Measurements from ENCODE around the gene SLC35A5. TPM values are rescaled to one million over a fixed set of nuclear protein-coding genes. Genes with fewer than 3 reads are reported as not detected.

SLC35A5 gene
- total RNA-seq, 4 donors from 2014 or later = 0.80 to 49.2 (median 25.4) TPM

DNA sequence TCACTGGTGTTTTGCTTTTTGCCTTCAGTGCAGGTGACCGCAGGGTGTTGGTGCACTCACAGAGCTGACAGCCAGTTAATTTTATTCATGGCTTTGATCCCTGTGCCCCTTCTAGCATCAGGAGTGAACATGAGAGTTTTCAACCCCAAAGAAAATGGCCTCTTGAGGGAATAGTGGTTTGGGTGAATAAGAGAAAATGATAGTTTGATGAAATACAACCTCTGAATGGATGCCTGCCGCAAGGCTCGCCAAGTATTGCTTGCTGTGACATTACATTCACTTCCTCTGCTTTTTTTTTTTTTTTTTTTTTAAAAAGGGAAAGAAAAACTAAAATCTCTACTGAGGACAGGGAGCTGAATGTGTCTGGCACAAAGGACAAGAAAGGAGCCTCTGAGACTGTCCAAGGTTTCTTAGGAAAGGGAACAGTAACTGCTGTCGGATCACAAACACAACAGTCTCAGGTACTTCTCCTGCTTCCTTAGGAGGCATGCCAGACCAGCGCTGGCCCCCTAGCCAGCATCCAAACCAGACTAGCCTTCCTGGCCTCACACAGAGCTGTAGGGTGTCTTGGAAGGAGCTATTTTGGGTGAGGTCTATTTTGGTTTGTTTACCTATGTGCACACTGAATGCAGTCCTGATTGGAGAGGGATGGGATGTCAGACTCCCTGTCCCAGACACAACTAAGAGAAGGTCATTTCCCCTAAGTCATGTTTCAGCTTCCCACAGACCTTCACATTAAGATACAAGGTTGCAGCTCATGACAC lies 50.1 kb downstream of the SLC35A5 start:
- no peak for DNase-seq
- Histone ChIP-seq H3K36me3 (no peaks in the 10 kb centered on the region), H3K27ac (no peak overlapping the region), H3K27me3 (no peaks in the 10 kb centered on the region), H3K9me3 (no peaks in the 10 kb centered on the region), H3K4me3 (no peak overlapping the region), H3K4me1 (no peaks in the 10 kb centered on the region)
- no peak for TF ChIP-seq POLR2A (IDR thresholded peaks at IDR 0.05)
- TF ChIP-seq POLR2AphosphoS5 (IDR thresholded peaks at IDR 0.05) = no peak
- TF ChIP-seq EP300 (IDR thresholded peaks at IDR 0.05; ENCODE audit: low read depth) = no peak
- TF ChIP-seq, protein P1, sequence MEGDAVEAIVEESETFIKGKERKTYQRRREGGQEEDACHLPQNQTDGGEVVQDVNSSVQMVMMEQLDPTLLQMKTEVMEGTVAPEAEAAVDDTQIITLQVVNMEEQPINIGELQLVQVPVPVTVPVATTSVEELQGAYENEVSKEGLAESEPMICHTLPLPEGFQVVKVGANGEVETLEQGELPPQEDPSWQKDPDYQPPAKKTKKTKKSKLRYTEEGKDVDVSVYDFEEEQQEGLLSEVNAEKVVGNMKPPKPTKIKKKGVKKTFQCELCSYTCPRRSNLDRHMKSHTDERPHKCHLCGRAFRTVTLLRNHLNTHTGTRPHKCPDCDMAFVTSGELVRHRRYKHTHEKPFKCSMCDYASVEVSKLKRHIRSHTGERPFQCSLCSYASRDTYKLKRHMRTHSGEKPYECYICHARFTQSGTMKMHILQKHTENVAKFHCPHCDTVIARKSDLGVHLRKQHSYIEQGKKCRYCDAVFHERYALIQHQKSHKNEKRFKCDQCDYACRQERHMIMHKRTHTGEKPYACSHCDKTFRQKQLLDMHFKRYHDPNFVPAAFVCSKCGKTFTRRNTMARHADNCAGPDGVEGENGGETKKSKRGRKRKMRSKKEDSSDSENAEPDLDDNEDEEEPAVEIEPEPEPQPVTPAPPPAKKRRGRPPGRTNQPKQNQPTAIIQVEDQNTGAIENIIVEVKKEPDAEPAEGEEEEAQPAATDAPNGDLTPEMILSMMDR (IDR thresholded peaks at IDR 0.05) = no peak
- 83% methylated on average over 5 of the region's 5 CpGs; no CpG with 5 or more reads in 1 of the 2 donors for WGBS, 2 donors (ENCODE audit: low coverage in 1 of 2)
- intact Hi-C loops (cut with DNase I; ENCODE audit: low total_unique reads) = no loop called here
- in situ Hi-C loops (cut with MboI; ENCODE audit: low pct_ligation_motif_present in 1 of 4, low pct_unique_long_range_greater_than_20kb in 1 of 4, low sequenced_read_pairs in 3 of 4) = no loop called here

- intact Hi-C loops (cut with DNase I; ENCODE audit: low total_unique reads) = no loop called here
- Histone ChIP-seq H3K27ac (peak overlapping the region in 2 of 4 donors; percentile 10 to 11), H3K9me3 (no peaks in the 10 kb centered on the region), H3K4me3 (no peak overlapping the region), H3K27me3 (no peaks in the 10 kb centered on the region), H3K36me3 (no peaks in the 10 kb centered on the region), H3K4me1 (no peaks in the 10 kb centered on the region)
- WGBS, 2 donors (ENCODE audit: low coverage in 1 of 2) = 60 to 73% methylated on average over 5 to 7 of the region's 7 CpGs
- no peak for TF ChIP-seq EP300 (IDR thresholded peaks at IDR 0.05; ENCODE audit: low read depth)
- TF ChIP-seq, protein P1 (IDR thresholded peaks at IDR 0.05) = no peak
- TF ChIP-seq POLR2A (IDR thresholded peaks at IDR 0.05) = no peak
- TF ChIP-seq POLR2AphosphoS5 (IDR thresholded peaks at IDR 0.05) = no peak
- DNase-seq = no peak
- in situ Hi-C loops (cut with MboI; ENCODE audit: low pct_ligation_motif_present in 1 of 4, low pct_unique_long_range_greater_than_20kb in 1 of 4, low sequenced_read_pairs in 3 of 4) = no loop called here
Observed at GRCh38 chr3:112615989-112616731, 54.3 kb downstream of the SLC35A5 start.

DNA sequence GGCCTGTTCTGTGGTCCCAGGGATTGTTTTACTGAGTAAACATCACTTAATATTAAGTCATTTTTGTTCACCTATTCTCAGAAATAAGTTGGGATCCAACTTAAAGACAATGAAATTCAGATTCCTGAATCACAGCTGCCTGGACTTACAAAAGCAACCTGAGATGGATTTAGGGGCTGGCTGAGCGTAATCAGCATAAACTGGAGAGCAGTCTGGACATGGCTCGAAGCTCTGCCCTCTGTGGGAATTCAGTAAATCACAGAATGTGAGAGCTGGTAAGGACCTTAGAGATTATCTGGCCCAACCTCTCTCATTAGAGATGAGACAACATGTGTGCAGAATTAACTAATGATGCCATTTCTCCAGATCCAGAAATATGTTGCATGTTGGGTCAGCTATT lies 55.4 kb downstream of the SLC35A5 start:
- H3K27me3 ChIP-seq = no peaks in the 10 kb centered on the region
- in situ Hi-C loops (cut with MboI; ENCODE audit: low pct_ligation_motif_present in 1 of 4, low pct_unique_long_range_greater_than_20kb in 1 of 4, low sequenced_read_pairs in 3 of 4) = no loop called here
- intact Hi-C loops (cut with DNase I; ENCODE audit: low total_unique reads) = no loop called here
- no peaks in the 10 kb centered on the region for H3K36me3 ChIP-seq
- no peaks in the 10 kb centered on the region for H3K4me1 ChIP-seq
- H3K27ac ChIP-seq = no peak overlapping the region
- WGBS, 2 donors (ENCODE audit: low coverage in 1 of 2) = 91% methylated on average over 2 of the region's 2 CpGs; no CpG with 5 or more reads in 1 of the 2 donors
- H3K4me3 ChIP-seq = no peak overlapping the region
- TF ChIP-seq, protein P1 (IDR thresholded peaks at IDR 0.05) = no peak
- TF ChIP-seq POLR2A (IDR thresholded peaks at IDR 0.05) (no peak), EP300 (IDR thresholded peaks at IDR 0.05; ENCODE audit: low read depth) (no peak)
- DNase-seq = no peak
- H3K9me3 ChIP-seq = no peaks in the 10 kb centered on the region

DNA sequence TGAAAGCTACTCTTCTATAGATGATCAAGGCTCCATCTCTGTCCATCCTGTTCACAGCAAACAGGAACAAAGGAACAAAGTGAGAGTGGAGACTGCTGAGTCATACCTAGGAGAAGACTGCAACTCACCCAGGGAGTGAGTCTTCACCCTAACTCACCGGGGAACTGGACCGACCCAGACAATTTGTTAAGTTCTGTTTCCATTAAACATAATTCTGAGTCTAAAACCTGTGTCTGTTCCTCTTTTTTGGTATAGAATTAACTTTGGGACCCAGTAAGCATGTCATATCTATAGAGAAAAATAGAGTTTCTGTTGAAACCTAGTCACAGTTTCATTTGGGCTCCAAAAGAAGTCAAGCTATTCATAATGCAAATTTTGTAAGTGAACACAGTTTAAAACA lies 57.5 kb downstream of the SLC35A5 start:
- DNase-seq = no peak
- Histone ChIP-seq H3K36me3 (no peaks in the 10 kb centered on the region), H3K9me3 (no peaks in the 10 kb centered on the region), H3K4me3 (no peak overlapping the region), H3K27ac (no peak overlapping the region), H3K4me1 (no peaks in the 10 kb centered on the region), H3K27me3 (no peaks in the 10 kb centered on the region)
- intact Hi-C loops (cut with DNase I; ENCODE audit: low total_unique reads) = no loop called here
- in situ Hi-C loops (cut with MboI; ENCODE audit: low pct_ligation_motif_present in 1 of 4, low pct_unique_long_range_greater_than_20kb in 1 of 4, low sequenced_read_pairs in 3 of 4) = no loop called here
- 68 to 81% methylated on average over 2 of the region's 2 CpGs for WGBS, 2 donors (ENCODE audit: low coverage in 1 of 2)
- TF ChIP-seq POLR2A (IDR thresholded peaks at IDR 0.05) (no peak), EP300 (IDR thresholded peaks at IDR 0.05; ENCODE audit: low read depth) (no peak), POLR2AphosphoS5 (IDR thresholded peaks at IDR 0.05) (no peak)
- TF ChIP-seq, protein P1 (IDR thresholded peaks at IDR 0.05) = no peak
